GM19324 (cell line): Measurements from ENCODE around the gene DFFA.
"Not testable (repeated sequence)": the region's sequence is repeated elsewhere in the genome, so short reads cannot be mapped to it uniquely, and the experiment has no call there.

ENCODE experiments used
- ATAC-seq: cut with Tn5 transposase; IDR thresholded peaks from one replicate; pipeline ENCODE4 v1.9.1; 2021; ENCODE audit warnings: mild to moderate bottlenecking, moderate library complexity; ENCODE audit not compliant: unreplicated experiment, low FRiP score

DFFA gene

DNA sequence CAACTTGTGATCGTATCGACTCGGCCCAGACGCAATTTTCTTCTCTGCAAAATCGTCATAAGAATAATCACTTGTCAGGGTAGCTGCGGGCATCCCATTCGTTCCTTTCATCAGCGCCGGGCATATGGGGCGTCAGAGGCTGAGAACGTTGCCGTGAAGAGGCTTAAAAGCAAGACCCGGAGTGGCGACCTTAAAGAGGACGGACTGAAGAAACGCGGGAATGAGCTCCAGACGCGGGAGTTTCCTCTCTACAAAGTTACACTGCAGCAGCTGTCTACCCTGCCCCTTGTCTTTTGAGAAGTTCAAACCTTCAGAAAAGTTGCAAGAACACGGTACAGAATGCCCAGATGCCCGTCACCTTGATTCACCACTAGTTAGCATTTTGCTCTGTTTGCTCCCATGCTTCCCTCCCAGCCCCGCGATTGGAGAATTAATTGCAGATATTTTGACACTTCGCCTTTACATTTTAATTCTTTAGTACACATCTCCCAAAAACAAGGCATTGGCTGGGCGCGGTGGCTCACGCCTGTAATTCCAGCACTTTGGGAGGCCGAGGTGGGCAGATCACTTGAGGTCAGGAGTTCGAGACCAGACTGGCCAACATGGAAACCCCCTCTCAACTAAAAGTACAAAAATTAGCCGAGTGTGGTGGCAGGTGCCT is 41.1 kb downstream of the DFFA start:
- no peak for ATAC-seq

DNA sequence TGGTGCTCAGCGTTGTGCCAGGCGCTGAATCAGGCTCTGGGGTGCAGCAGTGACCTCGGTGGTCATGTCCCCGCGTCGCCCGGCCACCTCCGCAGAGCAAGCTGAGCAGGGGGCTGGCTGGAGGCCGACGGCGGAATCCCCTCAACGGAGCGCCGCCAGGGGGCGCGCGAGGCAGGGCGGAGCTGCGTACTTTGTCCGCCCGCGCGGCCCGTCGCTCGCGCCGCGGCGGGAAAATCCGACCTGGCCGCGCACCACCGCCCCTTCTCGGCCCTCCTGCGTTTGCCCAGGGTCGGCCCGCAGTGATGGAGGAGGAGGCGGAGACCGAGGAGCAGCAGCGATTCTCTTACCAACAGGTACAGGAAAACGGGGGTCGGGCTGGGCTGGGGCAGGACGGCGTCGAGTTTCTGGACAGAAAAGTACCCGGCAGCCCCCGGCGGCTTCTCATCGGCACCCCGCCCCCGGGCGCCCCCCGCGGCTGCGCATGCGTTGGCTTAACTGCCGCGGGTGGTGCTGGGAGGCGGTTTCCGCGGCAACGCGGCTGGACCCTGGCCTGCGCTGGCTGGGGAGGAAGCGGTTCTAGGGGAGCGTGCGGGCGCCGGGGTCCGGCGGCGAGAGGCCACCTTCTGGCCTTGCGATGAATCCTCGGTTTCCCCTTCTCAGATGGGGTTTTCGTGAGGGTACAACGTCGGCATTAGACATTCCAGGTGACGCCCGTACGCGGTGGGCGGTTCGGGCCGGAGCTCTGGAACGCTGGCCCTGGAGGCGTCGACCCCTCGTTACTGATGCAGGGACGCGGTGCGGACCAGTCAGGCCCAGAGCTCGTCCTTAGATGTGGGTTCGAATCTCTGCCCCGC is 41.9 kb downstream of the DFFA start, which contains the start of gene CENPS:
CENPS (plus strand) TSS at position 218 of the 854 bp plus-strand sequence; CDS start at position 303, 85 bp downstream.
- peak; percentile 87 for ATAC-seq

DNA sequence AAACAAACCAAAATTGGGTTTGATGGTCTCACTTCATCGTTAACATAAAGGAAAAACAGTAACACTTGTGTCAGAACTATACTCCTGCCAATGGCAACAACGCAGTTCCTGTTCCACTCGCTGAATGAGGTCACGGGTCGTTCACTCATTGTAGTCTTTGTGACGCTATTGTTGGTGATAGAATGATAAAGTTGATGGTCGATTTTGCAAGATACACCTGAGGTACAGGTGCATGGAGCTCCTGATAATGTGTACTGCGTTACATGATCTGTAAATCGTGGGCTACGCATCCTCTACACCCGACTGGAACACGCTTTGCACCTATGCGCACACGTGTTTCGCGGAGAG is 42.5 kb downstream of the DFFA start:
- ATAC-seq = no peak

DNA sequence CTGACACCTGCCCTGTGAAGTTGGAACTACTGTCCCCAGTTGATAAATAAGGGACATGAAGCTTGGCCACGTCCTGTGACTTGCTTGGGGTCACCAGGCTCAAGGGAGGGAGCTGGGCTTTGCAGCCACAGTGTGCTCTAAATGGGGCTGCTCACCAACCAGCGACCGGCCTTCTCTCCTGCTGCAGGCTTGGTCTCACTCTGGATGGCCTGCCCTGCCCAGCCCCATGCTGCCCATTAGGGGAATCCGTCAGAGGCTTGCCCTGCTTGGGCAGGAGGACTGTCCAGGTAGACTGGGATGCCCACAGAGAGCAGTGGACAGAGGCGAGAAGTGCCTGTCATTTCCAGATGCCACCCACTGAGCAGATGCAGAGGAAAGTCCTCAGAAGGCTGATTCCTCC is 43.3 kb downstream of the DFFA start:
- no peak for ATAC-seq

DNA sequence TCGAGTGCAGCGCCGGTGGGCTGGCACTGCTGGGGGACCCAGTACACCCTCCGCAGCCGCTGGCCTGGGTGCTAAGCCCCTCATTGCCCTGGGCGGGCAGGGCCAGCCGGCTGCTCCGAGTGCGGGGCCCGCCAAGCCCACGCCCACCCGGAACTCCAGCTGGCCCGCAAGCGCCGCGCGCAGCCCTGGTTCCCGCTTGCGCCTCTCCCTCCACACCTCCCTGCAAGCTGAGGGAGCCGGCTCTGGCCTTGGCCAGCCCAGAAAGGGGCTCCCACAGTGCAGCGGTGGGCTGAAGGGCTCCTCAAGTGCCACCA is 45.8 kb downstream of the DFFA start:
- ATAC-seq = not testable (repeated sequence)

DNA sequence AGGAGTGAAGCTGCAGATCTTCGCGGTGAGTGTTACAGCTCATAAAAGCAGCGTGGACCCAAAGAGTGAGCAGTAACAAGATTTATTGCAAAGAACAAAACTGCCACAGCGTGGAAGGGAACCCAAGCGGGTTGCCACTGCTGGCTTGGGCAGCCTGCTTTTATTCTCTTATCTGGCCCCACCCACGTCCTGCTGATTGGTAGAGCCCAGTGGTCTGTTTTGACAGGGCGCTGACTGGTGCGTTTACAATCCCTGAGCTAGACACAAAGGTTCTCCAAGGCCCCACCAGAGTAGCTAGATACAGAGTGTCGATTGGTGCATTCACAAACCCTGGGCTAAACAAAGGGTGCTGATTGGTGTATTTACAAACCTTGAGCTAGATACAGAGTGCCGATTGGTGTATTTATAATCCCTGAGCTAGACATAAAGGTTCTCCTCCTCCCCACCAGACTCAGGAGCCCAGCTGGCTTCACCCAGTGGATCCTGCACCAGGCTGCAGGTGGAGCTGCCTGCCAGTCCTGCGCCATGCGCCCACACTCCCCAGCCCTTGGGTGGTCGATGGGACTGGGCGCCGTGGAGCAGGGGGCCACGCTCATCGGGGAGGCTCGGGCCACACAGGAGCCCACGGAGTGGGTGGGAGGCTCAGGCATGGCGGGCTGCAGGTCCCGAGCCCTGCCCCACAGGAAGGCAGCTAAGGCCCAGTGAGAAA is 46.3 kb downstream of the DFFA start:
- ATAC-seq = not testable (repeated sequence)

DNA sequence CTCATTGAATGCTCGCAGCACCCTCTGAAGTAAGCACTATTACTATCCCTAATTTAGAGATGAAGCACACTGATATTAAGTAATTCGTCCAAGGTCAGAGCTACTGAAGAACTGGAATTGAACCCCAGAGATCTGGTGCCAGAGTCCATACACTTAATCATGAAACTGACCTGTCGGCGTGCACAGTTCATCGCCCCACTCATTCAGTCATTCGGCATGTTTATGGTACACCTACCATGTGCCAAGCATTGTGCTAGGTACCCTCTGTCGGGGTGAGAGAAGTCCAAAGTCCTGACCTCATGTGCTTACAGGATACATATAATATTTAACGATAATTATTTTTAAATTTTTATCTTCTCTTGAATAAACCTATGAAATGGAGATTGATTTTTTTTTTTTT is 47.7 kb downstream of the DFFA start:
- ATAC-seq = no peak

DNA sequence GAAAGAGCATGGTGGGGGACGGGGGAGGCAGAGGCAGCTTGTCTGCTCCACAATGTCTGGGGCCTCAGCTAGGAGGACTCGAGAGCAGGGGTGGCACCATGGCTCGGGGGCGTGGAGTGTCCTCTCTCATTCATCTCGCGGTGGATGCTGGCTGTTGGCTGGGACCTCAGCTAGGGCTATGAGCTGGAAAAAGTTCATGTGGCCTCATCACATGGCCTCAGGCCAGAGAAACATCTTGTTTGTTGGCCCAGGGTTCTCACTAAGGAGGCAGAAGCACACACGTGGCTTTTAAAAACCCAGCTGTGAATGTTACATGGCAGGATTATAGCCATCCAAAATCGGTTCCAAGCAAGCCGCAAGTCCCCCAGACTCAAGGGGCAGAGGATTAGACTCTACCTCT is 48.3 kb downstream of the DFFA start:
- ATAC-seq = no peak

DNA sequence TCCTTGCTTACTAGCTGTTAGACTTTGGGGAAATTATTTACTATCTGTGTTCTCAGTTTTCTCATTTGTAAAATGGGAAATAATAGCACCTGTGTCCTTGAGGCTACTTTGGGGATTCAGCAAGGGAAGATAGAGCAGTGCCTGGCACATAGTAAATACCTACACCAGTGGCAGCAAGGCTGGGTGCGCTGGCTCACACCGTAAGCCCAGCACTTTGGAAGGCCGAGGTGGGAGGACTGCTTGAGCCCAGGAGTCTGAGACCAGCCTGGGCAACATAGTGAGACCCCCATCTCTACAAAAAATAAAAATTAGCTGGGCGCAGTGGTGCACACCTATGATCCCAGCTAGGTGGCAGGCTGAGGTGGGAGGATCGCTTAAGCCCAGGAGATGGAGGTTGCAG is 50.7 kb downstream of the DFFA start:
- no peak for ATAC-seq

DNA sequence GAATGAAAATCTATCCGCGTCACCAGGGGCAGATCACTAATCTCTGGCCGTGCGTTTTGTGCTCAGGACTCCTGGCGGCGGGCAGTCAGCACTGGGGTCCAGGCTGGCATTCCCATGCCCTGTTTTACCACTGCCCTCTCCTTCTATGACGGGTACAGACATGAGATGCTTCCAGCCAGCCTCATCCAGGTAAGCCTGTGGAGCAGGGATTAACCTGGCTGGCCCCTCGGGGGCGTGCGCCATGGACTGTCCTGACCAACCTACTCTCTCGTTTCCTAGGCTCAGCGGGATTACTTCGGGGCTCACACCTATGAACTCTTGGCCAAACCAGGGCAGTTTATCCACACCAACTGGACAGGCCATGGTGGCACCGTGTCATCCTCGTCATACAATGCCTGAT is 53.0 kb downstream of the DFFA start:
- no peak for ATAC-seq

DNA sequence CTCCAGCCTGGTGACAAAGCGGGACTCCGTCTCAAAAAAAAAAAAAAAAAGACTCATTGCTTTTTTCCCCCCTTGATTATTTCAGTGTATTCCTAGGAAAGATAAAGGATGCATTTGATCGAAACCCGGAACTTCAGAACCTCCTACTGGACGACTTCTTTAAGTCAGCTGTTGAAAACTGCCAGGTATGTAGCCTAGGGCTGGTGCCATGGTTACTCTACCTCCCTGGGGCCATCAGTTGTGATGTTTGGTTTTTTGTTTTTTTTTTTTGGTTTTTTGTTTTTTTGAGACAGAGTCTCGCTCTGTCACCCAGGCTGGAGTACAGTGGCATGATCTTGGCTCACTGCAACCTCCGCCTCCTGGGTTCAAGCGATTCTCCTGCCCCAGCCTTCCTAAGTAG is 53.6 kb downstream of the DFFA start:
- not testable (repeated sequence) for ATAC-seq

DNA sequence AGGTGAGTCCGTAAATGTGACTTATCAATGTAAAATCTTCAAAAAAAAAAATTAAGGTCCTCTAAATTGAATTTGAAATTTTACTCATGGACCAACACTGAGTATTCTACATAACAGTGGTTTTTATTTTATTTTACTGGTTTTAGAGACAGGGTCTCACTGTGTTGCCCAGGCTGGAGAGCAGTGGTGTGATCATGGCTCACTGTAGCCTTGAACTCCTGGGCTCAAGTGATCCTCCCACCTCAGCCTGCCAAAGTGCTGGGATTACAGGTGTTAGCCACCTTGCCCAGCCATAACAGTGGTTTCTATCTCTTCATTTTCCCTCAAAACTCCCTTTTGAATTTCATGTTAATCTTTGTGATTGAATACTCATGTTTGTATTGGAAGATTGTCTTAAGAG is 56.4 kb downstream of the DFFA start:
- not testable (repeated sequence) for ATAC-seq

DNA sequence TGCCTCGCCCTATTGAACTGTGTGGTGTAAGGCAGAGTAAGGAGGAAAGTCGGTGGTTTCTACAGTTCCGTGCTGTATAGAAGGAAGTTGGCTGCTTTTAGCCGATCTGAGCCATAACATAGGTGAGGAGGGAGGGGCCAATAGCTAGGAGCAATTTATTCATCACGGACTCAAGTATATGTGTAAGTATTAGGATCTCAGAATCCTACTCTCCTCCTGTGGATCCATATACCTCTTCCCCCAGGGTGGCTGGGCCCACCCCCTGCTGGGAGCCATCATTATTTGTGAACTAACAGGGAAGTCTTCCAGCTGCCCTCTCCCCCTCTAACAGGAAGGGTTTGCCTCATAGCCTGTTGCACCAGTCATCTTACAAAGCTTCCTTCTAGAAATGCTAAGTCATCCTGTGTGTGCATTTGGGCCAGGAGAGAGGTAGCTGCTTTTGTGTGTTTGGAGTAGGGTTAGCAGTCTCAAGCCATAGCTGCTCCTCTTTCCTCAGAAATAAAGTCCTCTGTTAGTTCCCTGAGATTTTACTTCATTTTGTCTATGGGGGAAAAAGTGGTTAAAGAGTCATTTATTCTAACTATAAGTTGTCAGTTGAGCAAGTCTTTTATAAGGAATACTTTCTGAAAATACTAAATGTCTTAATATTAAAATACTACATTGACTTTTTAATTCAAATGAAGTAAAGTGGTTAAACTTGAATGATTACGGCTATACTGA is 57.0 kb downstream of the DFFA start:
- no peak for ATAC-seq

DNA sequence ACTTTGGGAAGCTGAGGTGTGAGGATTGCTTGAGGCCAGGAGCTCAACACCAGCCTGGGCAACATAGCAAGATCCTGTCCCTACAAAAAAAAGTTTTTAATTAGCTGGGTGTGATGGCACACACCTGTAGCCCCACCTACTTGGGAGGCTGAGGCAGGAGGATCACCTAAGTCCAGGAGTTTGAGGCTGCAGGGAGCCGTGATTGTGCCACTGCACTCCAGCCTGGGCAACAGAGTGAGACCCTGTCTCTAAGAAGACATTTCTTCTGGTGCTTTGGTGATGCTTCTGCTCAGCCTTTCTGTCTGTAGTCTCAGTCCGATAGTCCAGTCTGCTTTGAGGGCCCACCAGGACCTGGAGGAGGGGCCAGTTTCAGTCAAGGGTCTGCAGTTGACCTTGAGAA is 65.1 kb downstream of the DFFA start:
- no peak for ATAC-seq
